BE2C (cell line): ENCODE measurements around the gene EDC3.
"Not testable (repeated sequence)": the region's sequence is repeated elsewhere in the genome, so short reads cannot be mapped to it uniquely, and the experiment has no call there.

Source experiments
- DNase-seq: peaks from one replicate; pipeline ENCODE4 v3.0.0-alpha.2; 2020
- H3K27me3 ChIP-seq: fragments of 250-450 bp; sonication (Bioruptor Pico); 2 replicates; pipeline ENCODE4 v1.5.1; 2020; ENCODE audit warnings: mild to moderate bottlenecking
- H3K36me3 ChIP-seq: fragments of 250-450 bp; sonication (Bioruptor Pico); 2 replicates; pipeline ENCODE4 v1.5.1; 2020; ENCODE audit warnings: mild to moderate bottlenecking
- H3K4me1 ChIP-seq: fragments of 250-450 bp; sonication (Bioruptor Pico); 2 replicates; pipeline ENCODE4 v1.5.1; 2020
- H3K4me3 ChIP-seq: 2 replicates; pipeline ENCODE4 v1.5.1; 2011; ENCODE audit warnings: low read depth, low read length
- H3K9me3 ChIP-seq: fragments of 250-450 bp; sonication (Bioruptor Pico); 2 replicates; pipeline ENCODE4 v1.5.1; 2020
- CTCF ChIP-seq: IDR thresholded peaks from 2 replicates; pipeline ENCODE4 v1.5.1; 2012; ENCODE audit warnings: mild to moderate bottlenecking, low read depth, low read length

EDC3 gene

DNA sequence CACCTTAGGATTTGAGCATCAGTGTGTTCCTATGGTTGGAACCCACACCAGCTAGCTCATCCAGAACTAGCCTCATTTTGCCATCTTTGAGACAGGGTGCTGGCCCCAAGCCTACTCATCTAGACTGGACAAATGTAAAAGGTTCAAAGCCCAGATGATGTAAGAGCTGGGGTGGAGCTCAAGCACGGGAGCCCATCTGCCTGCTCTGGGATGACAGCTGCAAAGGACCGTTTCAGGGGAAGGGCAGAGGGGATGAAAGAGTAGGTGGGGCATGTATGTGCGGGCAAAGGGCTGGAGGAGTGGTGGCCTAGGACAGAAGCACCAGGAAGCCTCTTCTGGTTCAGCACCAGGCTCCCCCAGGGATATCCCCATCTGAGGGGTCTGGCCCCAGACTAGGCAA lies 64.4 kb downstream of the EDC3 start:
- no peak for TF ChIP-seq CTCF
- Histone ChIP-seq H3K4me3 (no peak overlapping the region), H3K9me3 (no peaks in the 10 kb centered on the region), H3K4me1 (no peaks in the 10 kb centered on the region), H3K36me3 (peaks cover 54% of the 10 kb centered on the region), H3K27me3 (no peaks in the 10 kb centered on the region)
- no peak for DNase-seq

- TF ChIP-seq CTCF = no peak
- no peaks in the 10 kb centered on the region for H3K9me3 ChIP-seq
- H3K4me3 ChIP-seq = no peak overlapping the region
- DNase-seq = no peak
- no peaks in the 10 kb centered on the region for H3K27me3 ChIP-seq
- H3K4me1 ChIP-seq = no peaks in the 10 kb centered on the region
- peaks cover 58% of the 10 kb centered on the region for H3K36me3 ChIP-seq
Observed at GRCh38 chr15:74631087-74631385, 64.8 kb downstream of the EDC3 start.

- no peaks in the 10 kb centered on the region for H3K27me3 ChIP-seq
- H3K36me3 ChIP-seq = peaks cover 63% of the 10 kb centered on the region
- H3K9me3 ChIP-seq = no peaks in the 10 kb centered on the region
- TF ChIP-seq CTCF = no peak
- DNase-seq = no peak
- H3K4me3 ChIP-seq = no peak overlapping the region
- H3K4me1 ChIP-seq = no peaks in the 10 kb centered on the region
Observed at GRCh38 chr15:74630284-74631086, 65.3 kb downstream of the EDC3 start.

DNA sequence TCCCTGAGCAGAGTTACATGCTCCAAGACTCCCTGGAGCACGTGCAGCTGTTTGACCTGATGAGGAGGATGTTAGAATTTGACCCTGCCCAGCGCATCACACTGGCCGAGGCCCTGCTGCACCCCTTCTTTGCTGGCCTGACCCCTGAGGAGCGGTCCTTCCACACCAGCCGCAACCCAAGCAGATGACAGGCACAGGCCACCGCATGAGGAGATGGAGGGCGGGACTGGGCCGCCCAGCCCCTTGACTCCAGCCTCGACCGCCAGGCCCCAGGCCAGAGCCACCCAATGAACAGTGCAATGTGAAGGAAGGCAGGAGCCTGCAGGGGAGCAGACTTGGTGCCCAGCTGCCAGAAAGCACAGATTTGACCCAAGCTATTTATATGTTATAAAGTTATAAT lies 66.1 kb downstream of the EDC3 start:
- not testable (repeated sequence) for H3K9me3 ChIP-seq, H3K4me3 ChIP-seq, DNase-seq, H3K27me3 ChIP-seq, H3K4me1 ChIP-seq
- H3K36me3 ChIP-seq = peaks cover 64% of the 10 kb centered on the region

DNA sequence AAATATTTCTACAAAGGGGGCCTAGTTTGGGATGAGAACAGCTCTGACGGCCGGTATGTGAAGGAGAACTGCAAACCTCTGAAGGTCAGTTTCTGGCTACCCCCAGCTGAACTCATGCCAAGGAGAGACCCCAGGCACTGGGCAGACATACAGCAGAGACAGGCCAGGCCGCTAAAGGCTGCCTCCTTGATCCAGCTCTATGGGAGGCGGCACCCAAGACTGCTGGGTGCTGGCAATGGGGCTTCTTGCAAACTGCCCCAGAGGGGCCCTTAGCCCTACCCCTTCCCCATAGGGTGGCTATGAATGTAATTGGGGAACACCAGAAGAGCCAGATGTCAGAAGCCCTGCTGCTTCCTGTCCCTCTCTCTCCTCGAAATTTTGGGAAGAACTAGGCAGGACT lies 66.9 kb downstream of the EDC3 start:
- no peaks in the 10 kb centered on the region for H3K4me1 ChIP-seq
- no peak for DNase-seq
- H3K9me3 ChIP-seq = no peaks in the 10 kb centered on the region
- H3K4me3 ChIP-seq = no peak overlapping the region
- H3K36me3 ChIP-seq = peaks cover 68% of the 10 kb centered on the region
- H3K27me3 ChIP-seq = no peaks in the 10 kb centered on the region
- TF ChIP-seq CTCF = no peak

- no peaks in the 10 kb centered on the region for H3K27me3 ChIP-seq
Observed at GRCh38 chr15:74628199-74628598, 67.6 kb downstream of the EDC3 start.

More at GRCh38 chr15:74628199-74628598, 67.6 kb downstream of the EDC3 start:
- DNase-seq = no peak
- H3K36me3 ChIP-seq = peaks cover 76% of the 10 kb centered on the region
- no peak overlapping the region for H3K4me3 ChIP-seq
- H3K4me1 ChIP-seq = no peaks in the 10 kb centered on the region
- no peak for TF ChIP-seq CTCF
- H3K9me3 ChIP-seq = no peaks in the 10 kb centered on the region
